Loucy (cell line): ENCODE measurements around the gene SPIRE2.

Experiments used
- H2AFZ ChIP-seq: fragments of 200-600 bp; sonication (generic); 2 replicates; pipeline ENCODE4 v1.6.0; 2016; ENCODE audit warnings: antibody characterized with exemption, mild to moderate bottlenecking, low read length, moderate library complexity
- H3F3A ChIP-seq: fragments of 200-600 bp; 2 replicates; pipeline ENCODE4 v1.6.0; 2016; ENCODE audit warnings: antibody characterized with exemption, low read depth, mild to moderate bottlenecking
- H3K27me3 ChIP-seq: fragments of 200-600 bp; sonication (generic); 2 replicates; pipeline ENCODE4 v1.6.1; 2014; ENCODE audit warnings: low read length, mild to moderate bottlenecking; ENCODE audit not compliant: insufficient read depth, poor library complexity, severe bottlenecking
- H3K36me3 ChIP-seq: fragments of 200-600 bp; sonication (generic); 2 replicates; pipeline ENCODE4 v1.6.1; 2016; ENCODE audit warnings: low read length; ENCODE audit not compliant: insufficient read depth
- H3K4me1 ChIP-seq: fragments of 200-600 bp; sonication (generic); 2 replicates; pipeline ENCODE4 v1.5.1; 2014; ENCODE audit warnings: low read length, mild to moderate bottlenecking; ENCODE audit not compliant: insufficient read depth, poor library complexity, severe bottlenecking
- H3K4me2 ChIP-seq: fragments of 200-600 bp; sonication (generic); 2 replicates; pipeline ENCODE4 v1.6.0; 2014; ENCODE audit warnings: antibody characterized with exemption, low read length, low read depth, mild to moderate bottlenecking; ENCODE audit not compliant: poor library complexity, severe bottlenecking
- H3K4me3 ChIP-seq: fragments of 200-600 bp; sonication (generic); 2 replicates; pipeline ENCODE4 v1.5.1; 2014; ENCODE audit warnings: low read length, mild to moderate bottlenecking, mixed read lengths; ENCODE audit not compliant: poor library complexity, severe bottlenecking
- H3K79me2 ChIP-seq: fragments of 200-600 bp; sonication (generic); 2 replicates; pipeline ENCODE4 v1.6.1; 2014; ENCODE audit warnings: low read length; ENCODE audit not compliant: insufficient read depth
- H3K9ac ChIP-seq: fragments of 200-600 bp; sonication (generic); 2 replicates; pipeline ENCODE4 v1.6.0; 2014; ENCODE audit warnings: mild to moderate bottlenecking, low read depth, low read length, moderate library complexity; ENCODE audit not compliant: poor library complexity, severe bottlenecking
- H3K9me2 ChIP-seq: fragments of 200-600 bp; sonication (generic); replicated peaks from 2 replicates; pipeline ENCODE4 v1.6.1; 2016; ENCODE audit warnings: low read depth, low read length, mixed read lengths
- H3K9me3 ChIP-seq: fragments of 200-600 bp; sonication (generic); 2 replicates; pipeline ENCODE4 v1.6.1; 2014; ENCODE audit warnings: mild to moderate bottlenecking, antibody characterized with exemption, low read length, low read depth; ENCODE audit not compliant: insufficient read depth
- H4K20me1 ChIP-seq: fragments of 200-600 bp; sonication (generic); 2 replicates; pipeline ENCODE4 v1.6.0; 2014; ENCODE audit warnings: antibody characterized with exemption, low read length, mild to moderate bottlenecking; ENCODE audit not compliant: insufficient read depth, poor library complexity, severe bottlenecking
- CTCF ChIP-seq: fragments of 200-600 bp; sonication (generic); conservative IDR thresholded peaks from 2 replicates; pipeline ENCODE4 v1.5.1; 2014; ENCODE audit warnings: mild to moderate bottlenecking, antibody characterized with exemption, low read length
- EZH2phosphoT487 ChIP-seq: fragments of 200-600 bp; IDR thresholded peaks from 2 replicates; pipeline ENCODE4 v1.6.1; 2018; ENCODE audit warnings: antibody characterized with exemption, mild to moderate bottlenecking, moderate library complexity, borderline replicate concordance

Gene SPIRE2

GRCh38 chr16:89899879-89900481 lies 71.7 kb downstream of the SPIRE2 start:
- Histone ChIP-seq H4K20me1 (no peaks in the 10 kb centered on the region), H3F3A (no peaks in the 10 kb centered on the region), H3K4me1 (no peaks in the 10 kb centered on the region), H3K9me3 (no peaks in the 10 kb centered on the region), H3K27me3 (no peaks in the 10 kb centered on the region), H3K9ac (no peak overlapping the region), H3K4me2 (no peak overlapping the region), H3K4me3 (no peak overlapping the region), H3K9me2 (no peaks in the 10 kb centered on the region), H3K36me3 (peaks cover 13% of the 10 kb centered on the region; the same call in 1 of the 2 replicates), H2AFZ (no peak overlapping the region), H3K79me2 (no peaks in the 10 kb centered on the region)
- TF ChIP-seq CTCF (no peak), EZH2phosphoT487 (no peak)

GRCh38 chr16:89900885-89901284 lies 72.6 kb downstream of the SPIRE2 start:
- no peak for TF ChIP-seq CTCF
- TF ChIP-seq EZH2phosphoT487 = no peak
- Histone ChIP-seq H3K4me1 (no peaks in the 10 kb centered on the region), H3K9me2 (no peaks in the 10 kb centered on the region), H3K27me3 (no peaks in the 10 kb centered on the region), H3F3A (no peaks in the 10 kb centered on the region), H3K4me2 (no peak overlapping the region), H3K9me3 (no peaks in the 10 kb centered on the region), H3K36me3 (peaks cover 7% of the 10 kb centered on the region; the same call in 1 of the 2 replicates), H2AFZ (no peak overlapping the region), H4K20me1 (no peaks in the 10 kb centered on the region), H3K4me3 (no peak overlapping the region), H3K79me2 (no peaks in the 10 kb centered on the region), H3K9ac (no peak overlapping the region)

- TF ChIP-seq CTCF (no peak), EZH2phosphoT487 (no peak)
- no peak overlapping the region for H3K9ac ChIP-seq
- H3K4me2 ChIP-seq = no peak overlapping the region
- no peak overlapping the region for H2AFZ ChIP-seq
- no peak overlapping the region for H3K4me3 ChIP-seq
- peaks cover 5% of the 10 kb centered on the region; the same call in 1 of the 2 replicates for H3K36me3 ChIP-seq
- no peaks in the 10 kb centered on the region for H3K79me2 ChIP-seq
- no peaks in the 10 kb centered on the region for H3K9me2 ChIP-seq
- H3K4me1 ChIP-seq = no peaks in the 10 kb centered on the region
- H3K9me3 ChIP-seq = no peaks in the 10 kb centered on the region
- H4K20me1 ChIP-seq = no peaks in the 10 kb centered on the region
- H3F3A ChIP-seq = no peaks in the 10 kb centered on the region
- H3K27me3 ChIP-seq = no peaks in the 10 kb centered on the region
Observed at GRCh38 chr16:89902980-89903379, 74.7 kb downstream of the SPIRE2 start.
